ENCODE data around the gene C16orf54. TPM values are rescaled to one million over a fixed set of nuclear protein-coding genes. Genes with fewer than 3 reads are reported as not detected.

Gene C16orf54
- total and polyA plus RNA-seq, 2 donors (not counting 3 experiments of a cell fraction or from before 2014, with no cell fraction given): not detected

- no TSS peak for BruUV-seq (replicated peaks)
- Histone ChIP-seq H3K27me3 (ENCODE audit: control insufficient read depth in 2 of 2, insufficient read depth in 2 of 2, low read length in 2 of 2) (peaks cover 17 to 25% of the 10 kb centered on the region in 2 experiments), H4K20me1 (replicated peaks; ENCODE audit: control insufficient read depth, extremely low read depth, insufficient read depth, low read length) (no peaks in the 10 kb centered on the region), H3K36me3 (ENCODE audit: control insufficient read depth in 2 of 2, extremely low read depth in 1 of 2, insufficient read depth in 2 of 2, low read length in 2 of 2) (no peaks in the 10 kb centered on the region), H3K4me1 (ENCODE audit: control insufficient read depth, extremely low read depth, insufficient read depth, low read length) (no peaks in the 10 kb centered on the region), H3K9me1 (replicated peaks; ENCODE audit: control insufficient read depth, extremely low read depth, insufficient read depth, low read length) (no peaks in the 10 kb centered on the region), H3K9me3 (replicated peaks; ENCODE audit: control insufficient read depth, insufficient read depth, low read length) (no peaks in the 10 kb centered on the region), H3K4me3 (replicated peaks in 1 of 3; ENCODE audit: insufficient read depth in 1 of 3, low read depth in 1 of 3, low read length in 3 of 3) (no peak within 1 kb of the TSS), H2AFZ (ENCODE audit: low read depth, low read length) (no peak within 1 kb of the TSS), H3K4me2 (ENCODE audit: insufficient read depth, low read length) (no peak within 1 kb of the TSS), H3K79me2 (ENCODE audit: control insufficient read depth, insufficient read depth, low read length) (no peaks in the 10 kb centered on the region), H3K27ac (ENCODE audit: insufficient read depth, low read depth, low read length) (no peak within 1 kb of the TSS), H3K9ac (replicated peaks; ENCODE audit: extremely low read depth, insufficient read depth, low read length) (no peak within 1 kb of the TSS)
- DNase-seq (ENCODE audit: low read depth, low spot score) (no peak), FAIRE-seq (no peak)
- ChIA-PET CTCF (interaction anchor here (0.9 kb wide), 1 partner anchor 49 kb away, joined by 3 read pairs; no protein-coding TSS in a partner anchor), POLR2A (no interaction called here)
- dilution Hi-C loops (cut with MboI; ENCODE audit: extremely low pct_ligation_motif_present, low sequenced_read_pairs): no loop called here
- TF ChIP-seq MYC (IDR thresholded peaks at IDR 0.05; ENCODE audit: low read depth, low read length): no peak
- TF ChIP-seq EZH2 (IDR thresholded peaks at IDR 0.05; ENCODE audit: borderline replicate concordance, low read depth, low read length, severe bottlenecking): no peak
- no peak for TF ChIP-seq POLR2AphosphoS5 (IDR thresholded peaks at IDR 0.05; ENCODE audit: insufficient read depth, low read depth, low read length)
- TF ChIP-seq POLR2A (IDR thresholded peaks at IDR 0.05; ENCODE audit: low read depth, low read length): no peak
- TF ChIP-seq, protein P1, sequence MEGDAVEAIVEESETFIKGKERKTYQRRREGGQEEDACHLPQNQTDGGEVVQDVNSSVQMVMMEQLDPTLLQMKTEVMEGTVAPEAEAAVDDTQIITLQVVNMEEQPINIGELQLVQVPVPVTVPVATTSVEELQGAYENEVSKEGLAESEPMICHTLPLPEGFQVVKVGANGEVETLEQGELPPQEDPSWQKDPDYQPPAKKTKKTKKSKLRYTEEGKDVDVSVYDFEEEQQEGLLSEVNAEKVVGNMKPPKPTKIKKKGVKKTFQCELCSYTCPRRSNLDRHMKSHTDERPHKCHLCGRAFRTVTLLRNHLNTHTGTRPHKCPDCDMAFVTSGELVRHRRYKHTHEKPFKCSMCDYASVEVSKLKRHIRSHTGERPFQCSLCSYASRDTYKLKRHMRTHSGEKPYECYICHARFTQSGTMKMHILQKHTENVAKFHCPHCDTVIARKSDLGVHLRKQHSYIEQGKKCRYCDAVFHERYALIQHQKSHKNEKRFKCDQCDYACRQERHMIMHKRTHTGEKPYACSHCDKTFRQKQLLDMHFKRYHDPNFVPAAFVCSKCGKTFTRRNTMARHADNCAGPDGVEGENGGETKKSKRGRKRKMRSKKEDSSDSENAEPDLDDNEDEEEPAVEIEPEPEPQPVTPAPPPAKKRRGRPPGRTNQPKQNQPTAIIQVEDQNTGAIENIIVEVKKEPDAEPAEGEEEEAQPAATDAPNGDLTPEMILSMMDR (IDR thresholded peaks at IDR 0.05; ENCODE audit: extremely low read depth in 1 of 2, insufficient read depth in 1 of 2, low read depth in 1 of 2, low read length in 2 of 2): no peak
- TF ChIP-seq GATA2 (IDR thresholded peaks at IDR 0.05; ENCODE audit: insufficient read depth, insufficient read length, low read depth, low read length): no peak
- TF ChIP-seq JUN (IDR thresholded peaks at IDR 0.05; ENCODE audit: borderline replicate concordance, insufficient read depth, insufficient read length, low read depth): no peak
- TF ChIP-seq, protein P2, sequence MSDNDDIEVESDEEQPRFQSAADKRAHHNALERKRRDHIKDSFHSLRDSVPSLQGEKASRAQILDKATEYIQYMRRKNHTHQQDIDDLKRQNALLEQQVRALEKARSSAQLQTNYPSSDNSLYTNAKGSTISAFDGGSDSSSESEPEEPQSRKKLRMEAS (IDR thresholded peaks at IDR 0.05; ENCODE audit: insufficient read depth, insufficient read length): no peak
- TF ChIP-seq FOS (IDR thresholded peaks at IDR 0.05; ENCODE audit: borderline replicate concordance, insufficient read depth, low read length): no peak
- intact Hi-C loops (cut with micrococcal nuclease): no loop called here
These were observed 32.0 kb upstream of the C16orf54 start, which contains the start of gene ZG16 for GRCh38 chr16:29777576-29778350. Gene ZG16, plus strand, starts transcription at chr16:29778256. Its CDS starts 1,011 bp downstream, at chr16:29779267.
